Effector memory CD8-positive, alpha-beta T cell (primary cell): ENCODE data around the gene ST6GALNAC3.

Experiments
- ATAC-seq: fragments of 150-1000 bp; cut with Tn5 transposase; replicated peaks from 2 replicates; pipeline ENCODE4 v1.10.0; 2021; ENCODE audit warnings: mild to moderate bottlenecking, moderate library complexity
- DNase-seq, 3 experiments: peaks; one replicate each; pipeline ENCODE4 v3.0.0; 2021
- H3K27ac Mint-ChIP-seq, 2 donors: one replicate each; pipeline ENCODE4 v1.8.0; 2022; ENCODE audit warnings: mild to moderate bottlenecking in 2 of 2, mixed read lengths in 2 of 2, moderate library complexity in 2 of 2
- H3K27me3 Mint-ChIP-seq, 2 donors: one replicate each; pipeline ENCODE4 v1.8.0; 2022; ENCODE audit warnings: mixed read lengths in 2 of 2
- H3K36me3 Mint-ChIP-seq: one replicate; pipeline ENCODE4 v1.8.0; 2022; ENCODE audit warnings: mild to moderate bottlenecking, moderate library complexity, mixed read lengths; ENCODE audit not compliant: insufficient read depth
- H3K4me1 Mint-ChIP-seq, 2 donors: one replicate each; pipeline ENCODE4 v1.8.0; 2022; ENCODE audit warnings: low read depth in 2 of 2, mixed read lengths in 2 of 2
- H3K4me3 Mint-ChIP-seq, 2 donors: one replicate each; pipeline ENCODE4 v1.8.0; 2022; ENCODE audit warnings: mild to moderate bottlenecking in 2 of 2, mixed read lengths in 2 of 2, moderate library complexity in 2 of 2
- H3K9me3 Mint-ChIP-seq, 2 donors: one replicate each; pipeline ENCODE4 v1.8.0; 2022; ENCODE audit warnings: mixed read lengths in 2 of 2

The ST6GALNAC3 gene

GRCh38 chr1:76210160-76210559 is 135.6 kb downstream of the ST6GALNAC3 start:
- Mint-ChIP-seq H3K27ac (no peak overlapping the region), H3K4me3 (no peak overlapping the region), H3K9me3 (no peaks in the 10 kb centered on the region), H3K4me1 (no peaks in the 10 kb centered on the region), H3K27me3 (no peaks in the 10 kb centered on the region), H3K36me3 (no peaks in the 10 kb centered on the region)
- ATAC-seq (no peak), DNase-seq (no peak)

- ATAC-seq (no peak), DNase-seq (no peak)
- Mint-ChIP-seq H3K4me3 (no peak overlapping the region), H3K27me3 (peaks cover 0 to 5% of the 10 kb centered on the region in 2 donors), H3K27ac (no peak overlapping the region), H3K4me1 (no peaks in the 10 kb centered on the region), H3K9me3 (no peaks in the 10 kb centered on the region), H3K36me3 (no peaks in the 10 kb centered on the region)
These were observed 144.3 kb downstream of the ST6GALNAC3 start for GRCh38 chr1:76218888-76219287.

- Mint-ChIP-seq H3K27me3 (peaks cover 0 to 5% of the 10 kb centered on the region in 2 donors), H3K36me3 (no peaks in the 10 kb centered on the region), H3K4me1 (no peaks in the 10 kb centered on the region), H3K9me3 (no peaks in the 10 kb centered on the region), H3K27ac (no peak overlapping the region), H3K4me3 (no peak overlapping the region)
- ATAC-seq: no peak
- no peak for DNase-seq
These were observed 144.8 kb downstream of the ST6GALNAC3 start for GRCh38 chr1:76219366-76219818.

- ATAC-seq: no peak
- DNase-seq: no peak
- no peaks in the 10 kb centered on the region for H3K9me3 Mint-ChIP-seq
- H3K4me3 Mint-ChIP-seq: no peak overlapping the region
- H3K4me1 Mint-ChIP-seq: no peaks in the 10 kb centered on the region
- H3K27ac Mint-ChIP-seq: no peak overlapping the region
- no peaks in the 10 kb centered on the region for H3K36me3 Mint-ChIP-seq
- peaks cover 0 to 5% of the 10 kb centered on the region in 2 donors for H3K27me3 Mint-ChIP-seq
These were observed 150.2 kb downstream of the ST6GALNAC3 start for GRCh38 chr1:76224752-76225151.

- no peak for ATAC-seq
- H3K4me1 Mint-ChIP-seq: no peaks in the 10 kb centered on the region
- H3K36me3 Mint-ChIP-seq: no peaks in the 10 kb centered on the region
- no peak overlapping the region for H3K4me3 Mint-ChIP-seq
- peaks cover 0 to 5% of the 10 kb centered on the region in 2 donors for H3K27me3 Mint-ChIP-seq
- no peaks in the 10 kb centered on the region for H3K9me3 Mint-ChIP-seq
- DNase-seq: no peak
- no peak overlapping the region for H3K27ac Mint-ChIP-seq
These were observed 151.0 kb downstream of the ST6GALNAC3 start for GRCh38 chr1:76225526-76225925.

- Mint-ChIP-seq H3K27me3 (no peaks in the 10 kb centered on the region), H3K4me1 (no peaks in the 10 kb centered on the region), H3K27ac (no peak overlapping the region), H3K36me3 (no peaks in the 10 kb centered on the region), H3K4me3 (no peak overlapping the region), H3K9me3 (no peaks in the 10 kb centered on the region)
- no peak for ATAC-seq
- DNase-seq: no peak
These were observed 153.1 kb downstream of the ST6GALNAC3 start for GRCh38 chr1:76227621-76228020.

- Mint-ChIP-seq H3K9me3 (no peaks in the 10 kb centered on the region), H3K27me3 (no peaks in the 10 kb centered on the region), H3K4me1 (no peaks in the 10 kb centered on the region), H3K36me3 (no peaks in the 10 kb centered on the region), H3K4me3 (no peak overlapping the region), H3K27ac (no peak overlapping the region)
- DNase-seq (no peak), ATAC-seq (no peak)
These were observed 154.9 kb downstream of the ST6GALNAC3 start for GRCh38 chr1:76229279-76230005.

GRCh38 chr1:76230842-76231281 is 156.3 kb downstream of the ST6GALNAC3 start:
- Mint-ChIP-seq H3K4me3 (no peak overlapping the region), H3K4me1 (no peaks in the 10 kb centered on the region), H3K9me3 (no peaks in the 10 kb centered on the region), H3K27me3 (no peaks in the 10 kb centered on the region), H3K27ac (no peak overlapping the region), H3K36me3 (no peaks in the 10 kb centered on the region)
- no peak for ATAC-seq
- DNase-seq: no peak

- ATAC-seq (no peak), DNase-seq (no peak)
- Mint-ChIP-seq H3K4me3 (no peak overlapping the region), H3K4me1 (no peaks in the 10 kb centered on the region), H3K27ac (no peak overlapping the region), H3K27me3 (no peaks in the 10 kb centered on the region), H3K36me3 (no peaks in the 10 kb centered on the region), H3K9me3 (no peaks in the 10 kb centered on the region)
These were observed 156.8 kb downstream of the ST6GALNAC3 start for GRCh38 chr1:76231320-76231719.

- no peak for DNase-seq
- Mint-ChIP-seq H3K27ac (no peak overlapping the region), H3K36me3 (no peaks in the 10 kb centered on the region), H3K9me3 (no peaks in the 10 kb centered on the region), H3K4me1 (no peaks in the 10 kb centered on the region), H3K27me3 (no peaks in the 10 kb centered on the region), H3K4me3 (no peak overlapping the region)
- ATAC-seq: no peak
These were observed 158.1 kb downstream of the ST6GALNAC3 start for GRCh38 chr1:76232666-76233065.

GRCh38 chr1:76234061-76234460 is 159.5 kb downstream of the ST6GALNAC3 start:
- H3K4me3 Mint-ChIP-seq: no peak overlapping the region
- no peaks in the 10 kb centered on the region for H3K9me3 Mint-ChIP-seq
- ATAC-seq: no peak
- no peak for DNase-seq
- H3K27ac Mint-ChIP-seq: no peak overlapping the region
- no peaks in the 10 kb centered on the region for H3K4me1 Mint-ChIP-seq
- H3K36me3 Mint-ChIP-seq: no peaks in the 10 kb centered on the region
- H3K27me3 Mint-ChIP-seq: no peaks in the 10 kb centered on the region

GRCh38 chr1:76237211-76237610 is 162.7 kb downstream of the ST6GALNAC3 start:
- H3K4me1 Mint-ChIP-seq: no peaks in the 10 kb centered on the region
- DNase-seq: no peak
- H3K4me3 Mint-ChIP-seq: no peak overlapping the region
- H3K27me3 Mint-ChIP-seq: no peaks in the 10 kb centered on the region
- H3K9me3 Mint-ChIP-seq: no peaks in the 10 kb centered on the region
- ATAC-seq: no peak
- no peak overlapping the region for H3K27ac Mint-ChIP-seq
- H3K36me3 Mint-ChIP-seq: no peaks in the 10 kb centered on the region

GRCh38 chr1:76238094-76238628 is 163.6 kb downstream of the ST6GALNAC3 start:
- Mint-ChIP-seq H3K4me1 (no peaks in the 10 kb centered on the region), H3K27ac (no peak overlapping the region), H3K9me3 (no peaks in the 10 kb centered on the region), H3K4me3 (no peak overlapping the region), H3K36me3 (no peaks in the 10 kb centered on the region), H3K27me3 (no peaks in the 10 kb centered on the region)
- ATAC-seq (no peak), DNase-seq (no peak)

GRCh38 chr1:76239470-76239918 is 164.9 kb downstream of the ST6GALNAC3 start:
- no peak for ATAC-seq
- Mint-ChIP-seq H3K4me3 (no peak overlapping the region), H3K27me3 (no peaks in the 10 kb centered on the region), H3K9me3 (peaks cover under 1 to 10% of the 10 kb centered on the region in 2 donors), H3K36me3 (no peaks in the 10 kb centered on the region), H3K27ac (no peak overlapping the region), H3K4me1 (no peaks in the 10 kb centered on the region)
- DNase-seq: no peak
